HepG2 (cell line): Measurements from ENCODE around the gene RAMP1. TPM values are rescaled to one million over a fixed set of nuclear protein-coding genes. Genes with fewer than 3 reads are reported as not detected.

ENCODE experiments used
- AGO2 ChIP-seq: fragments of 200-400 bp; formaldehyde crosslinking; optimal IDR thresholded peaks from 2 replicates; pipeline ENCODE3; 2017; ENCODE audit warnings: mild to moderate bottlenecking, low read depth, low read length, moderate library complexity
- CBX2 ChIP-seq, 2 experiments: fragments of 200-600 bp in 1 of 2; sonication (generic); formaldehyde crosslinking in 1 of 2; IDR thresholded peaks; 2 replicates each; pipeline versions ENCODE4 v1.7.0 to v1.8.1; 2018 to 2022; ENCODE audit warnings: low read depth in 2 of 2, low read length in 1 of 2, mild to moderate bottlenecking in 1 of 2, missing genetic modification reagents in 1 of 2
- HOMEZ ChIP-seq: IDR thresholded peaks from 2 replicates; pipeline ENCODE4 v1.6.1; 2016; ENCODE audit warnings: low read depth
- MED8 ChIP-seq: sonication (generic); formaldehyde crosslinking; IDR thresholded peaks from 2 replicates; pipeline ENCODE4 v1.8.1; 2023; ENCODE audit warnings: mild to moderate bottlenecking, missing genetic modification reagents; ENCODE audit not compliant: insufficient replicate concordance
- MYNN ChIP-seq: sonication (generic); formaldehyde crosslinking; IDR thresholded peaks from 2 replicates; pipeline ENCODE4 v1.4.0; 2020; ENCODE audit warnings: mild to moderate bottlenecking, low read depth, missing genetic modification reagents
- MZF1 ChIP-seq: sonication (generic); formaldehyde crosslinking; IDR thresholded peaks from 2 replicates; pipeline ENCODE4 v1.8.1; 2023; ENCODE audit warnings: mild to moderate bottlenecking, missing genetic modification reagents, borderline replicate concordance
- NBN ChIP-seq: fragments of 450-650 bp; conservative IDR thresholded peaks from 2 replicates; pipeline ENCODE4 v1.6.1; 2017
- PHF8 ChIP-seq: sonication (generic); formaldehyde crosslinking; IDR thresholded peaks from 2 replicates; pipeline ENCODE4 v1.5.0; 2020; ENCODE audit warnings: missing genetic modification reagents
- SOX6 ChIP-seq, 2 experiments: fragments of 450-650 bp in 1 of 2; sonication (generic) in 1 of 2; formaldehyde crosslinking in 1 of 2; IDR thresholded peaks; 2 replicates each; pipeline versions ENCODE4 v1.4.0 to v1.6.1; 2017 to 2020; ENCODE audit warnings: antibody characterized with exemption in 1 of 2, mild to moderate bottlenecking in 1 of 2, missing genetic modification reagents in 1 of 2
- SRSF9 ChIP-seq: fragments of 200-400 bp; formaldehyde crosslinking; IDR thresholded peaks from 2 replicates; pipeline ENCODE4 v1.6.1; 2018; ENCODE audit warnings: borderline replicate concordance, mild to moderate bottlenecking, low read depth, low read length; ENCODE audit not compliant: insufficient read depth, poor library complexity, severe bottlenecking
- ZBTB7B ChIP-seq: sonication (generic); formaldehyde crosslinking; IDR thresholded peaks from 2 replicates; pipeline ENCODE4 v1.4.0; 2020; ENCODE audit warnings: missing genetic modification reagents
- ZNF253 ChIP-seq: sonication (generic); formaldehyde crosslinking; IDR thresholded peaks from 2 replicates; pipeline ENCODE4 v1.8.0; 2022; ENCODE audit warnings: mild to moderate bottlenecking, missing genetic modification reagents, borderline replicate concordance
- ZNF512 ChIP-seq: sonication (generic); formaldehyde crosslinking; IDR thresholded peaks from 2 replicates; pipeline ENCODE4 v1.4.0; 2020; ENCODE audit warnings: mild to moderate bottlenecking, missing genetic modification reagents
- ZNF550 ChIP-seq: sonication (generic); formaldehyde crosslinking; IDR thresholded peaks from 2 replicates; pipeline ENCODE4 v1.4.0; 2020; ENCODE audit warnings: mild to moderate bottlenecking, missing genetic modification reagents, borderline replicate concordance
- ZNF557 ChIP-seq: sonication (generic); formaldehyde crosslinking; IDR thresholded peaks from 2 replicates; pipeline ENCODE4 v1.4.0; 2020; ENCODE audit warnings: missing genetic modification reagents
- ZSCAN22 ChIP-seq: sonication (generic); formaldehyde crosslinking; IDR thresholded peaks from 2 replicates; pipeline ENCODE4 v1.4.0; 2020; ENCODE audit warnings: mild to moderate bottlenecking, missing genetic modification reagents
- polyA plus RNA-seq, 8 experiments: library from polyadenylated mRNA; depleted of rRNA in 3 of 8; stranded (reverse) in 7 of 8; unstranded in 1 of 8; fragments of >200 nt; fragmentation: Illumina TruSeq in 4 of 8; extraction: Trizol in 4 of 8; gene quantifications; 2 replicates each; pipeline versions ENCODE4 v1.2.1 to v1.2.3, GENCODE V29; 2011 to 2016; ENCODE audit warnings: low read depth in 4 of 8, missing spikeins in 1 of 8, mixed read lengths in 1 of 8; ENCODE audit not compliant: insufficient read depth in 1 of 8
- total RNA-seq, 5 experiments: library from RNA; depleted of rRNA; stranded (reverse); fragments of >200 nt; fragmentation: Illumina TruSeq; extraction: Trizol; gene quantifications; 2 replicates each; pipeline ENCODE4 v1.2.3, GENCODE V29; 2016; ENCODE audit warnings: low read depth in 1 of 5
- TF ChIP-seq, protein P1 (sequence below): IDR thresholded peaks from 2 replicates; pipeline ENCODE4 v1.6.1; 2016; ENCODE audit warnings: mild to moderate bottlenecking
- TF ChIP-seq, protein P2 (sequence below): sonication (generic); formaldehyde crosslinking; IDR thresholded peaks from 2 replicates; pipeline ENCODE4 v1.5.0; 2020; ENCODE audit warnings: missing genetic modification reagents, mild to moderate bottlenecking, borderline replicate concordance
- TF ChIP-seq, protein P3 (sequence below): IDR thresholded peaks from 2 replicates; pipeline ENCODE4 v1.6.1; 2016; ENCODE audit warnings: low read depth, borderline replicate concordance

RAMP1 gene
- total and polyA plus RNA-seq, 2 of the 13 experiments (the other 11 are each of a cell fraction or from before 2014, with no cell fraction given), result 0.29 to 0.61 TPM

GRCh38 chr2:237860273-237860935 lies 981 bp downstream of the RAMP1 start (continued):
- TF ChIP-seq ZNF550 (no peak), ZBTB7B (CRISPR knock-in tag) (peak; percentile 35; the same call in 1 of the 2 replicates), SRSF9 (no peak), ZSCAN22 (no peak), SOX6 (IDR thresholded peaks at IDR 0.05) (no peak), SOX6 (CRISPR knock-in tag; IDR thresholded peaks at IDR 0.05) (no peak), ZNF557 (CRISPR knock-in tag) (no peak), MYNN (CRISPR knock-in tag) (no peak), PHF8 (CRISPR knock-in tag) (no peak), NBN (no peak), MED8 (CRISPR knock-in tag) (no peak), AGO2 (no peak), HOMEZ (CRISPR knock-in tag) (no peak), CBX2 (IDR thresholded peaks at IDR 0.05; ENCODE audit: low read depth, low read length) (peak; percentile 92; the same call in 1 of the 2 replicates), CBX2 (CRISPR knock-in tag; IDR thresholded peaks at IDR 0.05; ENCODE audit: low read depth) (no peak), MZF1 (CRISPR knock-in tag) (no peak), ZNF253 (CRISPR knock-in tag) (no peak), ZNF512 (no peak)
- TF ChIP-seq, protein P1, sequence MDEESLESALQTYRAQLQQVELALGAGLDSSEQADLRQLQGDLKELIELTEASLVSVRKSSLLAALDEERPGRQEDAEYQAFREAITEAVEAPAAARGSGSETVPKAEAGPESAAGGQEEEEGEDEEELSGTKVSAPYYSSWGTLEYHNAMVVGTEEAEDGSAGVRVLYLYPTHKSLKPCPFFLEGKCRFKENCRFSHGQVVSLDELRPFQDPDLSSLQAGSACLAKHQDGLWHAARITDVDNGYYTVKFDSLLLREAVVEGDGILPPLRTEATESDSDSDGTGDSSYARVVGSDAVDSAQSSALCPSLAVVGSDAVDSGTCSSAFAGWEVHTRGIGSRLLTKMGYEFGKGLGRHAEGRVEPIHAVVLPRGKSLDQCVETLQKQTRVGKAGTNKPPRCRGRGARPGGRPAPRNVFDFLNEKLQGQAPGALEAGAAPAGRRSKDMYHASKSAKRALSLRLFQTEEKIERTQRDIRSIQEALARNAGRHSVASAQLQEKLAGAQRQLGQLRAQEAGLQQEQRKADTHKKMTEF, result no peak
- TF ChIP-seq, protein P2, sequence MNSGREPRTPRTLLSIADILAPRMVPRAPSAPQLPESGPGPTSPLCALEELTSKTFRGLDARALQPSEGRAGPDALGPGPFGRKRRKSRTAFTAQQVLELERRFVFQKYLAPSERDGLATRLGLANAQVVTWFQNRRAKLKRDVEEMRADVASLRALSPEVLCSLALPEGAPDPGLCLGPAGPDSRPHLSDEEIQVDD (CRISPR knock-in tag), result no peak
- TF ChIP-seq, protein P3, sequence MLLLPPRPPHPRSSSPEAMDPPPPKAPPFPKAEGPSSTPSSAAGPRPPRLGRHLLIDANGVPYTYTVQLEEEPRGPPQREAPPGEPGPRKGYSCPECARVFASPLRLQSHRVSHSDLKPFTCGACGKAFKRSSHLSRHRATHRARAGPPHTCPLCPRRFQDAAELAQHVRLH (CRISPR knock-in tag), result no peak
